Activated CD8-positive, alpha-beta memory T cell treated with anti-CD3 and anti-CD28 coated beads for 48 hours (primary cell): Measurements from ENCODE around the gene GNB1L.

Experiments
- DNase-seq, 3 experiments: peaks; one replicate each; pipeline ENCODE4 v3.0.0-alpha.2; 2020; ENCODE audit warnings: low read depth in 2 of 3, low spot score in 2 of 3

The GNB1L gene

DNA sequence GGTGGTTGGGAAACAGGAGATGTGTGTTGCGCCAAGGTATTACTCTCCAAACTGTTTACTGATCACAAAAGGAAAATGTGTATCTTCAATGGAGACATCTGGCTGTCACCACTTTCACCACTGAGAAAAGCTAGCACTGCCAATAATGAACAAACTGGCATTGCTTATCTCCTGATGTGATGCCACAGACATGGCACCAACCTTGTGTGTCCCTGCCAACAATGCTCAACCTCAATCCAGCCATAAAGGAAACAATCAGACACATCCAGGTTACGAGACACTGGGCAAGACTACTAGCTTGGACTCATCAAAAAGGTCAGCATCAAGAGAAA is 28.1 kb downstream of the GNB1L start:
- no peak for DNase-seq

GRCh38 chr22:19825904-19826618 is 28.6 kb downstream of the GNB1L start:
- DNase-seq = no peak

DNA sequence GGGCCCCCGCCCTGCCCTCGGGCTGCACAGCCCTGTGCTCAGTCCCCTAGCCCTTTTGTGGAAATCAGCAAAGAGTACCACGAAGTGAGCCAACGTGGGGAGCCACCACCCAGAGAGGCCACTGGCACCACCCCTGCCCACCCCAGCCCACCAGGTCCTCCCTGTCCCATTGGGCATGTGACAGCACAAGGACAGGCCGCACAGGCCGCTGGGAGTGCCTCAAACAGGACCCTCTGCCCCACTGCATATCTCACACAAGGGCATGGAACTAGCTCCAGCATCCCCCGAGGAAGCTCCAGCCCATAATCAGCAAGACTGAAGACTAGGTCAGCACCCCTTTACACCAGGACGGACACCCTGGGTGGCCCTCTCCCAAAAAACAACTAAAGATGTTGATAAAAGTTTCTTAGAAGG is 29.7 kb downstream of the GNB1L start:
- no peak for DNase-seq

- DNase-seq = no peak
These were observed 30.3 kb downstream of the GNB1L start for GRCh38 chr22:19824212-19824925.

DNA sequence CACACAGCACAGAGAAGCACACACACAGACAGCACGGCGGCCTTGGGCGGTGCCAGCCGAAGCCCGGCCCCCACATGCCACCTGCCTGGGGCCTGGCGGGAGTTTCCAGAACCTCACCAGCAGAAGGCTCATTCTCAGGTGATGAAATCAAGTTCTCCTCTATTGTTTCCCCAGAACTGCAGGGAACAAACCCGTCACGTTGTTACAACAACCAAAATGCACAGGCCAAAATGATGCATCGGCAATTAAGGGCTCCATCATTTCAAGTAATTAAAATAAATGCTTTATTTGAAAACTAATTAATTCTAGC is 30.8 kb downstream of the GNB1L start:
- DNase-seq = no peak

- no peak for DNase-seq
These were observed 31.3 kb downstream of the GNB1L start for GRCh38 chr22:19823191-19823901.

DNA sequence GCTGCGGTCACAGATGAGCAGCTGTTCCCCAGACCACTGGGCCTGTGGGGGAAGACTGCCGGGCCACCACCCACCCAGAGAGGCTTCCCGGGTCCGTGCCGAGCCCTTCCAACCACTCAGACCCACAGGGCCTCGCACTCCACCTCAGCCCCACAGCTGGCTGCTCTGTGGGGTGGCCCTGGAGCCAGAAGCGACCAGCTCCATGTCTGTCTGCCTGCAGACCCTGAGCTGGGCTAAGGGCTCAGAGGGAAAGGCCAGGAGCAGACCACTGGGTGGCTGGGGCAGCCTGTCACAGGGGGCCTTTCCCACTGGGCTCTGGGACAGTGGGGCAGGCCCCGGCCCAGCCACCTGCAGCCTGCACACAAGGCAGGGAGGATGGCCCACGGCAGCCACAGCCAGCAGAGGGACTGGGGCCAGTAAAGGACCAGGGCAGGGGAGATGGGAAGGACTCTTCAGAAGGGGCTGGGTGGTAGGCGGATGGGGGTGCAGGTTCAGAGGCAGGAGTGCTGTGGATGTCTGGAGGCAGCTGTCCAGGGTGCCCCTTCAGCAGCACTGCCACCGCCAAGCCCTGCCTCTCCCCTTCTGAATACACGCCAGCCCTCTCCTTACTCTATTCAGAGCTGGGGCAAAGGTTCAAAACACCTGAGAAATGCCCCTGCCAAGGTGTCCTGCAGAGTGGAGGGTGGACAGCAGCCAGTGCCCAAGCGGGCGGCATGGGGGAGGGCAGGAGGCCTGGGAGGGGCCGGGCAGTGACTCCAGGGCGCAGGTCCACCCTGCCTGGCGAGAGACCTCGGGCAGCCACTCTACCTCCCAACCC is 32.2 kb downstream of the GNB1L start:
- DNase-seq = no peak

- no peak for DNase-seq
These were observed 33.0 kb downstream of the GNB1L start for GRCh38 chr22:19821523-19822300.

- DNase-seq = no peak
These were observed 33.7 kb downstream of the GNB1L start for GRCh38 chr22:19820880-19821522.

DNA sequence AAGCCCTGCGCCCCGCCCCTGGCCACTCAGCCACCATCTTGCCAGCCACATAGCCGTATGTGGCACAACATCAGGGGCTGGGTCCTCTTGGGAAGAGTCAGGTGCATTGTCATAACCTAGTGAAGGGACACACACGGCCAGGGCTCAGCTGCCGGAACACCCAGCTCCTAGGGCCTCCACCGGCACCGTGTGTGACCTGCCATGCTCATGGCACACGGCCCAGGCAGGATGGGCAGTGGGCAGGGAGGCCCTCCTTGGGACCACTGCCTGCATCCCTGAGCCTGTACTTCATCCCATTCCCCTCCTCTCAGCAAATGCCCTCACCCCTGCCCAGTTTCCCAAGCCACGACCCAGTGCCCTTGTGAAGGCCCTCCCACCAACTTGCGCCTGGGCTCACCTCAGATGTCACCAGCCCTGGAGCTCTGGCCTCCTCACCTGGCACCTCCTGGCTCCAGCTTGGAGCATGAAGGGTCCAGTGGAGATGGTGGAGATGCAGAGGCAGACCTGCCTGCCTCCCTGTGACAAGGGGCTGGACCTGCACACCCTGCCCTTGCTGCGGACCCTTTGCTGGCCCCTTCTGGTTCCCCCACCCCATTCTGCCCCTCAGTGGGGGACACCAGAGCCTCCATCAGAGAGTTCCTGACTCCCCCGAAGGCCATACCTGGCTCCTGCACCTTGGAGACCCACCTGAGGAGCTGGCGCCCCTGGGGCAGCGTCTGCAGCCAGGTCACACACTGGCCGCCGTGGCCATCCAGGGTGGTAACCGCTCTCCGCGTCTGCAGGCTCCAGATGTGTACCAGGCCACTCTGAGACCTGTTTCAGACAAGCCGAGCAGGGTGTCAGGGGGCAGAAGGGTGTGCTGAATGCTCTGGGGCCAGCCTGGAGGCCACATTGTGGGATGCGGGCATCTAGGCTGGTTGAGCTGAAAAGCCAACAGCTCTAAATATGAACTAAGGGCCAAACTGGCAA is 34.5 kb downstream of the GNB1L start:
- DNase-seq = no peak

DNA sequence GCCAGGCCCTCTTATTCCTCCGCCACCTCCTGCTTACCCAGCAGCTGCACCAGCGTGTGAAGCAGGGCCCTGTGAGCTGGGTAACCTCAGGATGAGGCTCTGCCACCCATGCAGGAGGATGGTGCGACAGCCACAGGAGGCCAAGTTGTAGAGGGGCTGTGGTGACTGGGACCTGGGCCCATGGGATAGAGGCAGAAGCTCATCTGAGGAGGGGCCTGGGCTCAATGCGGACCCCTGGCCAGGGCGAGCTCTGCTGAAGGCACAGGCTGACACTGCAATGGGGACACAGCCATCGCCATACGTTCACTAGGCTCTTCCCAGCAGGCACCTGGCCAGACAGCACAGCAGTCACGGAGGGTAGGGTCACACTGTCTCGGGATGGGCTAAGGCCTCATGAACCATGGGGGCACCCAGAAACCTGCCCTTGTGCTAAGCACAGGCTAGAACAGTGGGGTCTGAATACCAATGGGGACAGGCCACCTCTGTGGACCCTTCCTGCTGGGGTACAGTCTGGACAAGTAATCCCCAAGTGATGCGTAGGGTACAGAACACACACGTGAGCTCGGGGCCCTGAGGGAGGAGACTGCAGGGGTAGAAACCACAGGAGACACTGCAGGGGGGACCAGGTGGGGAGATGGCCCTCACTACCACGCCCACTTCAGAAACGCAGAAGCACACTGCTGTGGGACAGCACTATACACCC is 35.3 kb downstream of the GNB1L start:
- no peak for DNase-seq

GRCh38 chr22:19818324-19819207 is 36.1 kb downstream of the GNB1L start:
- no peak for DNase-seq

DNA sequence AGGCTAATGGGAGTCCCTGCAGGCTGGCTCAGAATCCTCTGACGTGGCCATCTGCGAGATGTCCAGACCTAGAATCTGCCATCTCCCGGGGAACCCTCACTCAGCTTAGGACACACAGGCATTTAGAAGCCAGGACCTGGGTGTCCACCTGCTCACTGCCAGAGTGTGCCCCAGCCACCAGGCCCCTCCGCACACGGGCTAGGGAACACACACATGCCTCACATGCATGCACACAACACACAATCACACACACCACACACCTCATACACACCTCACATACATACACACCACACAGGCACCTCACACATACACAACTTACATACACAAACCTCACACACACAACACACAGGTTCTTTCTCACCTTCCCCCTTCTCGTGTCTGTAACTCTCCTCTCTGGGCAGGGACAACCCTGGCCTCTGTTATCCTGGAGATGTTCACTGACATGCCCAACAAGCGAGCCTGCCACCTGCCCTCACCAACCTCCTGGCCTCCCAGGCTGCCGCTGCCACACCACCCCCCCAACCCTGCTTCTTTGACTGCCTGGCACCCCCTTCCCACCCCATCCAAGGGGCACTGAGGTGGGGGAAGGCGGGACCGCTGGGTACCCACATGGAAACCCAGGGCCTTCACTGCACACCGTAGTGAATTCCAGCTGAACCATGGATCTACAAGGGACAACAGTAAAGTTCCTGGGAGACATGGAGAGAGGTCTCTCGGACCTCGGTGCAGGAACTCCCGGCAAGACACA is 38.1 kb downstream of the GNB1L start:
- no peak for DNase-seq

DNA sequence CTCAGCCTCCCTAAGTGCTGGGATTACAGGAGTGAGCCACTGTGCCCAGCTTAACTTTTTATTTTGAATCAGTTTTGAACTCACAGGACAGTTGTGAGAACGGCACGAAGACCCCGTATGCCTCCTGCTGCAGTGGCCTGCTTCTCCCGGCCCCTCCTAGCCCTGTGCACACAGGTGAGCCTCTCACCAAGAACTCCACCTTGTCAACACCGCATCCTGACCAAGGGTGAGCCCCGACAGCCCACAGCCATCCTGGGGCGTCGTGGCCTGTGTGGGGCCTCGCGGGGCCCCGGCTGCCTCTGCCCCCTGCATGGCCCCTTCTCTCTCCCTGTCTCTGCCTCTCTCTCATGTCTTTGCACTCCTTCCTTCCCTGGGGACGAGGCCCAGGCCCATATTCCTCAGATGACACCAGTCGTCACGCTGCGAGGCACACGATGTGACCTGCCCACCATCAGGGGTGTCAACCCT is 38.8 kb downstream of the GNB1L start:
- DNase-seq = no peak

GRCh38 chr22:19815093-19815822 is 39.4 kb downstream of the GNB1L start:
- no peak for DNase-seq

- no peak for DNase-seq
These were observed 40.2 kb downstream of the GNB1L start for GRCh38 chr22:19814428-19814827.
